Measurements from ENCODE around the gene TAF1B.
"Not testable (repeated sequence)": the region's sequence is repeated elsewhere in the genome, so short reads cannot be mapped to it uniquely, and the experiment has no call there.

Gene TAF1B

GRCh38 chr2:9835068-9835467 is 8.2 kb upstream of the TAF1B start:
- DNase-seq: not testable (repeated sequence)

DNA sequence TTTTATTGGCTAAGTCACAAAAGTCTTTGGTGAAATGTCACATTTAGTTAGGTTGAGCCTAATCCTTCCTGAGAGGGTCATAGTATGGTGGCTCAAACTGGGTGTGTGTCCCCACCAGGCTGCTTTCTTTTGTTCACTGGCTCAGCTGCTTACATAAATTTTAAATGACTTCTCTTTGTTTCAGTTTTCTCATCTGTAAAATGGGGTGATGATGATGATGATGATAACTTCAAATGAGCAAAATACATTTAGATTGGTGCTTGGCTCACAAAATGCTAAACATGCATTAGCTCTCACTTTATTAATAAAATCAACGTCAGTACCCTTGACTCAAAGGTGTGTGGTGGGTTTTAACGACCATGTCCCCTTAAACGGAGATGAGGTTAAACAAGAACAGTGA is 7.2 kb upstream of the TAF1B start:
- DNase-seq: no peak

- DNase-seq: no peak
These were observed 6.8 kb upstream of the TAF1B start for GRCh38 chr2:9836517-9836916.

- no peak for DNase-seq
These were observed 5.8 kb upstream of the TAF1B start for GRCh38 chr2:9837451-9837850.

- no peak for DNase-seq
These were observed 4.9 kb upstream of the TAF1B start for GRCh38 chr2:9838391-9838790.

DNA sequence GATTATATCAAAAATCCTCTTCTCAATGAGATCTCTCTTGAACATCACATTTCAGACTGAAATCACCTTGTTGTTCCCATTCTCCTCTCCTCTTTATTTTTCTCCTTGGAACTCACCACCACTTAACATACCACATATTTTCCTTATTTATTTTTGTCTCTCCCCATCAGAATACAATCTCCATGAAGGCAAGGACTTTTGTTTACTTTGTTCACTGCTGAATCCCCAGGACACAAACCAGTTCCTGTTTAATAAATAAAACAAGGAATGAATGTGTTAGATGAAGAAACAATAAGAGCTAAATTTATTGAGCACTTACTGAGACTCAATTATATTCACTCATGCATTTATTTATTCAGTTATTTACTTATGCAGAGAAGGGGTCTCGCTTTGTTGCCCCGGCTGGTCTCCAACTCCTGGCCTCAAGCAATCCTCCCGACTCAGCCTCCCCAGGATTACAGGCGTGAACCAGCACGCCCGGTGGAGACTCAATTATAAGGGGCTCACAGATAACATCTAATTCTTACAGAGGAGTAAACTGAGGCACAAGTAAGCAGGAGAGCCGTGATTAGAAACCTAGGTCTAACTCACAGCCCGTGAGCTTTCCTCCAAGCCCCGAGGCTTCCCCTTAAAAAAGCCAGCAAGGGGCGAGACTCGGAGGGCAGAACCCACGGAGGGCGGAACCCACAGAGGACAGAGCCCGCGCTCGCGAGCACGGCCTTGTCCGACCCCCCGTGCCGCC is 616 bp upstream of the TAF1B start:
- DNase-seq: no peak

DNA sequence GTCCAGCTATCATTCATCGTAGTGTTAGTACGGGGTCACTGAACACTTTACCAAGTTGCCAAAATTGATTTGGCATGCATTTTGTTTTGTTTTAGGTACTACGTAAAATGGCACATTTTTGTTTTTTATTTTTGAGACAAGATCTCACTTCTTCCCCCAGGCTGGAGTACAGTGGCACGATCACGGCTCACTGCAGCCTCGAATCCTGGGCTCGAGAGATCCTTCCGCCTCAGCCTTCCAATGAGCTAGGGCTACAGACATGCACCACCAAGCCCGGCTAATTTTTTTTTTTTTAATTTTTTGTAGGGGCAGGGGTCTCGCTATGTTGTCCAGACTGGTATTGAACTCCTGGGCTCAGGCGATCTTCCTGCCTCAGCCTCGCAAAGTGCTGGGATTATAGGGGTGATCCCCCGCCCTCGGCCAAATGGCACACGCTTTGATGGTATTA is 786 bp downstream of the TAF1B start:
- DNase-seq: no peak

DNA sequence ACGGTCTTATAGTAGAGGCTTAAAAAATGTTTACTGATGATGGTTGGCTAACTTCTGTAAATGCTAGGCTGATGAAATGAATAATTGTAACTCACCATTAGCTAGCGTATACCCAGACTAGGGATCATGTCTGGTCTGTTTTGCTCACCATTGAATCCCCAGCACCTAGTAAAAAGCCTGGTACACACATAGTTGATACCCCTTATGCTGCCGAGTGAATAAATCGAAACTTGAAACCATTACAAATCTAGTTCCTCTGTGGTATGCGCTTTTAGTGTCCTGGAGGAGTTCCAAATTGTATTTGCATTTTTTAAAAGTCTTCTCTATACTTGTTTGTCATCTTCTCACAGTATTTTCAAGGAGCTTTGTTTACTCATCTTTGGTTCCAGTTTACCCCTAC is 1.3 kb downstream of the TAF1B start:
- no peak for DNase-seq

- no peak for DNase-seq
These were observed 3.3 kb downstream of the TAF1B start for GRCh38 chr2:9846554-9846953.

- no peak for DNase-seq
These were observed 3.9 kb downstream of the TAF1B start for GRCh38 chr2:9847140-9847539.

DNA sequence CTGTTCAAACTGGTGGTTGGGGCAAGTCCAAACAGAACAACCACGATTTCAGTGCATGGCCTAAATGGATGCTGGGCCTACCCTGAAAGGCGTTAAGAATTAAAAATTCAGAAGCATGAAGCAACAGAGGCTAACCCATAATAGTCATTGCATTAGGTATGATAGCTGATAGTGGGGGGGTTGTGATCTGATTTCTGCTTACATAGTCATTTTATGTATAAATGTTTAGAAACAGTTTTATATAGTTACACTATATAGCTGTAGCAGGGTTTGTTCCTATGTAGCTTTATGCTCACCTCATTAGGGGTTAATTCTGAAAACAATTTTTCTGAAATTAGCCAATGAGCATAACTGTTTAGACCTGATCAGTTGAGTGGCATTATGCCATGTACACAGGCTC is 9.6 kb downstream of the TAF1B start:
- DNase-seq: no peak

DNA sequence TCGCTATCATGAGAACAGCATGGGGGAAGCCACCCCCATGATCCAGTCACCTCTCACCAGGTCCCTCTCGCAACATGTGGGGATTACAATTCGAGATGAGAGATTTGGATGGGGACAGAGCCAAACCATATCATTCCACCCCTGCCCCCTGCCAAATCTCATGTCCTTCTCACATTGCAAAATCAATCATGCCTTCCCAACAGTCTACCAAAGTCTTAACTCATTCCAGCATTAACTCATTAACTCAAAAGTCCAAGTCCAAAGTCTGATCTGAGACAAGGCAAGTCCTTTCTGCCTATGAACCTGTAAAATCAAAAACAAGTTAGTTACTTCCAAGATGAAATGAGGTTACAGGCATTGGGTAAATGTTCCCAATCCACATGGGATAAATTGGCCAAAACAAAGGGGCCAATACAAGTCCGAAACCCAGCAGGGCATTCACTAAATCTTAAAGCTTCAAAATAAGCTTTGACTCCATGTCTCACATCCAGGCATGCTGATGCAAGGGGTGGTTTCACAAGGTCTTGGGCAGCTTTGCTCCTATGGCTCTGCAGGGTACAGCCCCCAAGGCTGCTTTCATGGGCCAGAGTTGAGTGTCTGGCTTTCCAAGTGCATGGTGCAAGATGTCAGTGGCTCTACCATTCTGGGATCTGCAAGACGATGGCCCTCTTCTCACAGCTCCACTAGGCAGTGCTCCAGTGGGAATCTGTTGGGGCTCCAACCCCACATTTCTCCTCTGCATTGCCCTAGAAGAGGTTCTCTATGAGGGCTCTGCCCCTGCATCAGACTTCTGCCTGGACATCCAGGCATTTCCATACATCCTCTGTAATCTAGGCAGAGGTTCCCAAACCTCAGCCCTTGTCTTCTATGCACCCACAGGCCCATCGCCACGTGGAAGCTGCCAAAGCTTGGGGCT is 14.8 kb downstream of the TAF1B start:
- no peak for DNase-seq

GRCh38 chr2:9858730-9859068 is 15.4 kb downstream of the TAF1B start:
- no peak for DNase-seq

DNA sequence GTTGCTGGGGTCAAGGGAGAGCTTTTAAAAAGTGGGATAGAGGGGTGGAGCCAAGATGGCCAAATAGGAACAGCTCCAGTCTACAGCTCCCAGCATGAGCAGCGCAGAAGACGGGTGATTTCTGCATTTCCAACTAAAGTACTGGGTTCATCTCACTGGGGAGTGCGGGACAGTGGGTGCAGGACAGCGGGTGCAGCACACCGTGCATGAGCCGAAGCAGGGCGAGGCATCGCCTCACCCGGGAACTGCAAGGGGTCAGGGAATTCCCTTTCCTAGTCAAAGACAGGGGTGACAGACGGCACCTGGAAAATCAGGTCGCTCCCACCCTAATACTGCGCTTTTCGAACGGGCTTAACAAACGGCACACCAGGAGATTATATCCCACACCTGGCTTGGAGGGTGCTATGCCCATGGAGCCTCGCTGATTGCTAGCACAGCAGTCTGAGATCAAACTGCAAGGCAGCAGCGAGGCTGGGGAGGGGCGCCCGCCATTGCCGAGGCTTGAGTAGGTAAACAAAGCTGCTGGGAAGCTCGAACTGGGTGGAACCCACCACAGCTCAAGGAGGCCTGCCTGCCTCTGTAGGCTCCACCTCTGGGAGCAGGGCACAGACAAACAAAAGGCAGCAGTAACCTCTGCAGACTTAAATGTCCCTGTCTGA is 17.8 kb downstream of the TAF1B start:
- DNase-seq: not testable (repeated sequence)

GRCh38 chr2:9867881-9868280 is 24.6 kb downstream of the TAF1B start:
- no peak for DNase-seq

DNA sequence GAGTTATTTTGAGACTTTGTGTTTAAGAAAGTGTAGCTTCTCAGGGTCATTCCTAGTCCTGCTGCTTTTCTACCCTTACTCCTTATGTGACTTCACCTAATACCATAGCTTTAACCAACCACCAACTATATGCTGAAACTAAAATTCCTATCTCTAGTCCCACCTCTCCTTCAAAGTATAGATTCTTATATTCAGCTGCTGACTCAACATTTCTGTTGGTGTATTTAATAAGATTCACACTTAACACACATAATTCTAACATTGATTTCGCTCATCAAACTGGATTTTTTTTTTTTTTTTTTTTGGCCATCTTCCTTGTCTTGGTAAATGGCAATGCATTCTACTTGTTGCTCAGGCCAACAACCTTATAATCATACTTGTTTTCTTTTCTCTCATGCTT is 30.1 kb downstream of the TAF1B start:
- DNase-seq: no peak

DNA sequence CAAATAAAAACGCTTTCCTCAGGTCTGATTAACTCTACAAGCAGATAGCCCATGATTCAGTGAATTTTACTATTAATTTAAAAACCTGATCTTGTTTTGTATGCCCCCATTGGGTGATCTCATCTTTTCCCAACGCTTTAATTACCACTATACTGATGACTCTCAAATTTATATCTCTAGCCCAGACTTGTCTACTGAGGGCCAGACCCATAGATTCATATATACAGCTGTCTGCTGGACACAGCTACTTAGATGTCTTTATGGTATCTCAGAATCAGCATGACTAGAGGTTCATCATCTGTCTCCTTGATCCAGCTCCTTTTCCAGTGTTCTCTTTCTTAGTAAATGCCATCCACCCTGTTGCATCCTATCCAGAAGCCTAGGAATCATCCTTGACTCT is 33.8 kb downstream of the TAF1B start:
- DNase-seq: no peak

- no peak for DNase-seq
These were observed 34.5 kb downstream of the TAF1B start for GRCh38 chr2:9877726-9878125.

GRCh38 chr2:9879455-9880194 is 36.4 kb downstream of the TAF1B start:
- DNase-seq: no peak

- DNase-seq: no peak
These were observed 40.6 kb downstream of the TAF1B start for GRCh38 chr2:9883897-9884296.

GRCh38 chr2:9884436-9884835 is 41.2 kb downstream of the TAF1B start:
- DNase-seq: no peak

GRCh38 chr2:9885036-9885684 is 41.9 kb downstream of the TAF1B start:
- DNase-seq: no peak

DNA sequence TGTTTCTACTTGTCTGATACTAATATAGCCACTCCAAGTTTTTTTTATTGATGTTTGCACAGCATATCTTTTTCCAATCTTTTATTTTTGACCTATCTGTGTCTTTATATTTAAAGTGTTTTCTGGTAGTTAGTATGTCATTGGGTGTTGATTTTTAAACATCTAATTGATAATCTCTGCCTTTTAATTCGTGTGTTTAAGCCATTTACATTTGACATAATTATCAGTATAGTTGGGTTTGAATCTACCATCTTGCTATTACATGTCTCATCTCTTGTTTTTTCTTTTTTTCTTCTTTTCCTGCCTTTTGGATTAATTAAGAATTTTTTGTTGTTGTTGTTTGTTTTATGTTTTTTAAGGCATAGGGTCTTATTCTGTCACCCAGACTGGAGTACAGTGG is 44.2 kb downstream of the TAF1B start:
- no peak for DNase-seq

Measured in SHP77 treated with DMSO at 0.1 percent for 48 hours (cell line).